Thyroid gland (tissue), 4 donors: Measurements from ENCODE around the gene ALDH1A2.

ENCODE experiments used
- CTCF ChIP-seq, 6 experiments: fragments of 200-600 bp in 3 of 6; fragments of 450-650 bp in 3 of 6; sonication (generic) in 3 of 6; IDR thresholded peaks; one replicate each; pipeline ENCODE4 v1.5.1; 2016 to 2019; ENCODE audit warnings: antibody characterized with exemption in 6 of 6, mild to moderate bottlenecking in 2 of 6, inconsistent platforms in 1 of 6, moderate library complexity in 1 of 6
- POLR2A ChIP-seq, 2 donors: fragments of 450-650 bp; IDR thresholded peaks; one replicate each; pipeline ENCODE4 v1.6.1; 2017; ENCODE audit warnings: antibody characterized with exemption in 2 of 2, mild to moderate bottlenecking in 2 of 2, moderate library complexity in 1 of 2

- TF ChIP-seq CTCF (IDR thresholded peaks at IDR 0.05) (no peak), POLR2A (IDR thresholded peaks at IDR 0.05) (no peak)
Observed at GRCh38 chr15:57957113-57957512, 108.4 kb downstream of the ALDH1A2 start.
